Measurements from ENCODE around the gene SLC34A1. TPM values are rescaled to one million over a fixed set of nuclear protein-coding genes. Genes with fewer than 3 reads are reported as not detected.

Gene SLC34A1
- total RNA-seq, 4 donors from 2014 or later = not detected

GRCh38 chr5:177354711-177355110, 29.5 kb upstream of the SLC34A1 start:
- peaks cover 23 to 36% (median 29%) of the 10 kb centered on the region in 4 donors for H3K4me1 ChIP-seq
- peaks cover 0 to 7% (median 3%) of the 10 kb centered on the region in 4 donors for H3K36me3 ChIP-seq
- no peak for TF ChIP-seq EP300 (IDR thresholded peaks at IDR 0.05)
- no peak for TF ChIP-seq CTCF (IDR thresholded peaks at IDR 0.05)
- TF ChIP-seq POLR2A (IDR thresholded peaks at IDR 0.05; ENCODE audit: low read depth) = no peak
- TF ChIP-seq POLR2AphosphoS5 (IDR thresholded peaks at IDR 0.05) = no peak
- H3K27me3 ChIP-seq = no peaks in the 10 kb centered on the region
- 63% methylated on average over 3 of the region's 3 CpGs for WGBS
- intact Hi-C loops (cut with DNase I) = loop anchor here (5.0 kb wide), 1 partner anchor 37 kb away; no protein-coding TSS in a partner anchor
- no peak for DNase-seq (ENCODE audit: extremely low spot score)
- no peaks in the 10 kb centered on the region for H3K9me3 ChIP-seq
- H3K4me3 ChIP-seq = no peak overlapping the region
- H3K27ac ChIP-seq (replicated peaks in 1 of 4) = no peak overlapping the region

- 79% methylated on average over 1 of the region's 1 CpG for WGBS
- H3K36me3 ChIP-seq = peaks cover 0 to under 1% (median 0%) of the 10 kb centered on the region in 4 donors
- H3K27ac ChIP-seq (replicated peaks in 1 of 4) = no peak overlapping the region
- DNase-seq (ENCODE audit: extremely low spot score) = no peak
- H3K4me1 ChIP-seq = peaks cover 17 to 30% (median 23%) of the 10 kb centered on the region in 4 donors
- no peaks in the 10 kb centered on the region for H3K27me3 ChIP-seq
- H3K9me3 ChIP-seq = no peaks in the 10 kb centered on the region
- H3K4me3 ChIP-seq = no peak overlapping the region
- TF ChIP-seq POLR2A (IDR thresholded peaks at IDR 0.05; ENCODE audit: low read depth) = no peak
- no peak for TF ChIP-seq CTCF (IDR thresholded peaks at IDR 0.05)
- TF ChIP-seq EP300 (IDR thresholded peaks at IDR 0.05) = no peak
- TF ChIP-seq POLR2AphosphoS5 (IDR thresholded peaks at IDR 0.05) = no peak
- intact Hi-C loops (cut with DNase I) = no loop called here
These were observed 28.9 kb upstream of the SLC34A1 start for GRCh38 chr5:177355162-177355867.

GRCh38 chr5:177355868-177356168, 28.4 kb upstream of the SLC34A1 start:
- Histone ChIP-seq H3K36me3 (no peaks in the 10 kb centered on the region), H3K4me3 (no peak overlapping the region), H3K4me1 (peaks cover 12 to 25% (median 18%) of the 10 kb centered on the region in 4 donors), H3K9me3 (no peaks in the 10 kb centered on the region), H3K27me3 (no peaks in the 10 kb centered on the region), H3K27ac (replicated peaks in 1 of 4) (no peak overlapping the region)
- WGBS = 12% methylated on average over 1 of the region's 1 CpG
- TF ChIP-seq POLR2AphosphoS5 (IDR thresholded peaks at IDR 0.05) (no peak), POLR2A (IDR thresholded peaks at IDR 0.05; ENCODE audit: low read depth) (no peak), CTCF (IDR thresholded peaks at IDR 0.05) (no peak), EP300 (IDR thresholded peaks at IDR 0.05) (no peak)
- intact Hi-C loops (cut with DNase I) = no loop called here
- DNase-seq (ENCODE audit: extremely low spot score) = no peak

GRCh38 chr5:177356746-177357145, 27.5 kb upstream of the SLC34A1 start:
- H3K9me3 ChIP-seq = no peaks in the 10 kb centered on the region
- H3K36me3 ChIP-seq = no peaks in the 10 kb centered on the region
- intact Hi-C loops (cut with DNase I) = no loop called here
- DNase-seq (ENCODE audit: extremely low spot score) = no peak
- H3K27ac ChIP-seq (replicated peaks in 1 of 4) = no peak overlapping the region
- 69% methylated on average over 3 of the region's 3 CpGs for WGBS
- no peaks in the 10 kb centered on the region for H3K27me3 ChIP-seq
- peaks cover 8 to 23% (median 16%) of the 10 kb centered on the region in 4 donors for H3K4me1 ChIP-seq
- H3K4me3 ChIP-seq = no peak overlapping the region
- TF ChIP-seq CTCF (IDR thresholded peaks at IDR 0.05) (no peak), EP300 (IDR thresholded peaks at IDR 0.05) (no peak), POLR2AphosphoS5 (IDR thresholded peaks at IDR 0.05) (no peak), POLR2A (IDR thresholded peaks at IDR 0.05; ENCODE audit: low read depth) (no peak)

- peaks cover 9 to 22% (median 16%) of the 10 kb centered on the region in 4 donors for H3K4me1 ChIP-seq
- H3K27me3 ChIP-seq = no peaks in the 10 kb centered on the region
- TF ChIP-seq POLR2A (IDR thresholded peaks at IDR 0.05; ENCODE audit: low read depth) (no peak), CTCF (IDR thresholded peaks at IDR 0.05) (no peak), EP300 (IDR thresholded peaks at IDR 0.05) (no peak), POLR2AphosphoS5 (IDR thresholded peaks at IDR 0.05) (no peak)
- no peak overlapping the region for H3K27ac ChIP-seq (replicated peaks in 1 of 4)
- WGBS = 89% methylated on average over 4 of the region's 5 CpGs
- DNase-seq (ENCODE audit: extremely low spot score) = no peak
- no peaks in the 10 kb centered on the region for H3K36me3 ChIP-seq
- no peaks in the 10 kb centered on the region for H3K9me3 ChIP-seq
- intact Hi-C loops (cut with DNase I) = no loop called here
- no peak overlapping the region for H3K4me3 ChIP-seq
These were observed 27.1 kb upstream of the SLC34A1 start for GRCh38 chr5:177357146-177357458.

Measured in esophagus muscularis mucosa (tissue), 4 donors.